ENCODE results near the gene MZF1.

Gene MZF1

DNA sequence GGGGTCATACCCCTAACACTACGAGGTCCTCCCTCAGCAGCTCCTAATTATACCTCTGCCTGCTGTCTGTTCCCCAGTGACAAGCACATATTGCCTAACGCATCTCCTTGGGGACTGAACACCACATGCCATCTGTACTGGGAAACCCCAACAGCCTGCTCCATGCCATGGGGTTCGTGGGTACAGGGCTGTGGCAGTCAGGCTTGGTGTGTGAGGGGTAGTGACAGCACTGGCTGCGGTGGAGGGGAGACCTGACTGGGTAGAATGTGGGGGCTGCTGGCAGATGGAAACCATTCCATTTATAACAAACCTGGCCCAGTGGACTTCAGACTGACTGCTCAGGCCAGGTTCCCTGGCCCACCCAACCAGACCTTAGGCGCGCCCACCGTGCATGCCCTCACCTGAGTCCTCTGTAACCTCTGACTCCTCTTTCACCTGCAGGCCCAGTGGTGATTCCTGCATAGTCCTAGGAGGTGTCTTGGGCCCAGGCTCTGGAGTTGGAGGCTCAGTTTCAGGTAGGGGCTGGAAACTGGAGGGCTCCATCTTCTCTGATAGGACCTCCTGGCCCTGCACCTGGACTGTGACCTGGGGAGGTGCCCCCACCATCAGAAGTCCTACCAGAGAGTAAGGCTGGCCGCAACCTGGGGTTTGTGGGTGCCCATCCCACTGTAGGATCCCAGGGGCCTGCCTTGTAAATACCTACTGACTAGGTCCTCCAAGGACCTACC lies 3.0 kb downstream of the MZF1 start:
- no peak for DNase-seq

DNA sequence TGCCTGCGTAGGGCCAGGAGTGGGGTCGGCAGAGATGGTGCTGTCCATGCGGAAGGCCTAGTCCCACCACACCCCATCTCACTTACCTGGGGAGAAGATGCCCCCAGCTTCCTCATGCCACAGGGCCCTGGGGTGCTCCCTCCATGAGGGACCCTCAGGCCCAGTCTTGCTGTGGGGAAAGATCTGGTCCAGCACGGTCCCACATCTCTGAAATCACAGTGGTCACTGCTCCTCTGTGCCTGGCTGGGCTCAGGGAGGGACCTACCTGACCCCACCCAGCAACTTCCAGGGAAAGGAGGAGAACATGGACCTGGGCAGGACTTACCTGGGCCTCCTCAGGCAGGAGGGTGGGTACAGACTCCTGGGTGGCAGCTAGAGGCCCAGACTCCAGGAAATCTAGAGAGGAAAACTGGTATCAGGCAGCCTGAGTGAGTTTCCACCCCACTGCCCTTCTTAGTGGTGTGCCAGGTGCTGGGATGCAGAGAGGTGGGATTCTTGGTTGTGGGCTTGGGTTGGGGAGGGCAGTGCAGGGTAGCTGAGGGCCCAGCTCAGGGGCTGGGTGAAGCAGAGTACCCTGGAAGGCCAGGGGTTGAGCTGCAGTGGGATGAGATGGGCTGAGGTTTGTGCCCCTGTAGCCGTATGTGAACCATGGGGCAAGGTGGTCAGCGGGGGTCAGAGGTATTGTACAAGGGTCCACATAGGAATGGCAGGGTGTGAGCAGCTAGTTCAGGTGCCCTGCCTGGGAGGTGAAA lies 3.8 kb downstream of the MZF1 start:
- no peak for DNase-seq

DNA sequence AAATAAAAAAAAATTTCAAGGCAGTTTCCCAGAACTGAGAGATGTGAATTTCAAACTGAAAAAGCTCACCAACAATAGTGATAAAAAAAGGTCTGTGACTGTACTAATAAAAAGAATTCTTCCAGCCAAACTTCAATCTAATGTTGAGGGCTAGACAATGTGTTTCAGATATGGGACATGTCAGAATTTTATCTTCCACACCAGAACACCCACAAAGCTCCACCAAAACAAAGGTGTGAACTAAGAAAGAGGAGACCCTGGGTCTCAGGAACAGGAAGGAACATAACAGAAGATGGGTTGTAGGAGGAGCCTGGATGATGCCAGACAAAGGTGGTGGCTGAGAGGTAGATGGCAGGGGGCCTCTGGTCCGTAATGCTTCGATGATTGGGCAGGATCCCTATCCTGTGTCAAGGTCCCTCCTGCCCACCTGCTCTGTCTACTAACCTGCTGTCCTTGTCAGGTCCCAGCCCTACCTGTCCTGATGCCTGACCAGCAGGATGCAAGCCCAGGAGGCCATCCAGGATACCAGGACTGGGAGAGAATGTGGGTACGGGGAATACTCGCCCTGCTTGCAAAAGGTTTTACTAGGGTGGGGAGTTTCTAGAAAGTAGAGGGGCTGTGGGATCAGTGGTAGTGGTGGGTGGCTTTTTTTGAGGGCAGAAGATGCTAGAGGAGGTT lies 4.5 kb downstream of the MZF1 start:
- no peak for DNase-seq

DNA sequence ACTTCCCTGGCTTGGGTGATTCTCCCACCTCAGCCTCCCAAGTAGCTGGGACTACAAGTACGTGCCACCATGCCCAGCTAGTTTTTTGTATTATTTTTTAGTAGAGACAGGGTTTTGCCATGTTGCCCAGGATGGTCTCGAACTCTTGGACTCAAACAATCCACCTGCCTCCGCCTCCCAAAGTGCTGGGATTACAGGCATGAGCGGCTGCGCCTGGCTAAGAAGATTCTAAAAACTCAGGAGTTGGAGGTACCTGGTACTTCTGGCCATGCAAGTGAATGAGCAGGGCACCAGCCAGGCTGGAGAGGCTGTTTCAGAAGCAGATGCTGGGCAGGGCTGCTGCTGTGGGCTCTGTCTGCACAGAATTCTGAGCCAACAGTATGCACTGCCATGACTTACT lies 6.1 kb downstream of the MZF1 start:
- DNase-seq, result no peak

DNA sequence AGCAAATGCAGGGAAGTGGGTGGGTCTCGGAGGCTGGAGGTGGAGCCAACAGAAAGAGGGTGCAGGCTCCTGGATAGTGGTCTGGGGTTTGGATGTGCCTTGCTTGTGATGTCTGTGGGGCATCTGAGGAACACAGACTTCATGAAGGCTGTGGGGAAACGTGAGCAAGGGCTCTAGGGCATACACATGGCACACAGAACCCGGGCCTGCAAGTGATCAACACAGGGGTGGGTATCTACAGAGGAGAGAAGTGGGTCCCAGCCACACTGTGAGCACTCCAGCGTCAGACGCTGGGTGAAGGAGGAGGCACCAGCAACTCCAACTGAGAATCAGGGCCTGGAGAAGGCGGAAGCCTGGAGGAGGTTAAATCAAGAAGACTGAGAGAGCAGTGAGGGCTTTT lies 9.3 kb downstream of the MZF1 start:
- DNase-seq, result no peak

DNA sequence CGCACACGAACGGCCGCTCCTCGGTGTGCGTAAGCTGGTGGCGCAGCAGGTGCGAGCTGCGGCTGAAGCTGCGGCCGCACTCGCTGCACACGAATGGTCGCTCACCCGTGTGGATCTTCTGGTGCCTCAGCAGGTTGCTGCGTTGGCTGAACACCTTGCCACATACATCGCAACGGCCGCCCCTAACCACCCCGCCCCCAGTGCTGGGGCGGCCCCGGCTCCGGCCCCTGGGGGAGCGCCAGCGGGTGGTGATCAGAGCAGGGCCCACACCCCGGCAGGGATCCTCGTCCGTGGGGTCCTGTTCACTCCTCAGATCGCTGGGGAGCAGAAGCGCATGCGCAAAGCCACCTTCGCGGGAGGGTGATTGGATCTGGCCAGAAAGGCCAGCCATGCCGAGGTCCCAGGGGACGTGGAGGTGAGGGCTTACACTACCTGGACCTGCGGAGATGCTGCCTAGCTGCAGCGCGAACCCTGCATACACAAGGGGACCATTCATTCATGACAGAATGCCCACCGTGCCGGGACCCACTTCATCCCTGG lies 10.0 kb downstream of the MZF1 start:
- DNase-seq, result no peak

DNA sequence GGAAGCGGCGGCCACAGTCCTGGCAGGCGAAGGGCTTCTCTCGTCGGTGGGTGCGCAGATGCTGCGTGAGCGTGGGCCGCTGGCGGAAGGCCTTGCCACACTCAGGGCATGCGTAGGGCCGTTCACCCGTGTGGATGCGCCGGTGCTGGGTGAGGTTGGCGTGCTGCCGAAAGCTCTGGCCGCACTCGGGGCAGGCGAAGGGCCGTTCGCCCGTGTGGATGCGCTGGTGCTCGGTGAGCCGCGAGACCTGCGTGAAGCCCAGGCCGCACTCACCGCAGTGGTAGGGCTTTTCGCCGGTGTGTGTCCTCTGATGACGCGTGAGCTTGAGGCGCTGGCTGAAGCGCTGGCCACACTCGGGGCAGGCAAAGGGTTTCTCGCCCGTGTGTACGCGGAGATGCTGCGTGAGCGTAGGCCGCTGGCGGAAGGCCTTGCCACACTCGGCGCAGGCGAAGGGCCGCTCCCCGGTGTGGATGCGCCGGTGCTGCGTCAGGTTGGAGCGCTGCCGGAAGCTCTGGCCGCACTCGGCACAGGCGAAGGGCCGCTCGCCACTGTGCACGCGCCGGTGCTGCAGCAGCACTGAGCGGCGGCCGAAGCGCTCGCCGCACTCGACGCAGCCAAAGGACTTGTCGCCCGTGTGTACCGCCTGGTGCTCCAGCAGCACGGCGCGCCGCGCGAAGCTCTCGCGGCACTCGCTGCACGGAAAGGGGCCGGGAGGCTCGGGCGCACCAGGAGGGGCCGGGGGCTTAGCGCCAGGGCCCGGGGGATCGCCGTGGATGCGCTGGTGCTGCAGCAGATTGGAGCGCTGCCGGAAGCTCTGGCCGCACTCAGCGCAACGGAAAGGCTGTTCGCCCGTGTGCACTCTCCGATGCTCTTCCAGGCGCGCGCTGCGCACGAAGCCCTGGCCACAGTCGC lies 10.8 kb downstream of the MZF1 start:
- no peak for DNase-seq

DNA sequence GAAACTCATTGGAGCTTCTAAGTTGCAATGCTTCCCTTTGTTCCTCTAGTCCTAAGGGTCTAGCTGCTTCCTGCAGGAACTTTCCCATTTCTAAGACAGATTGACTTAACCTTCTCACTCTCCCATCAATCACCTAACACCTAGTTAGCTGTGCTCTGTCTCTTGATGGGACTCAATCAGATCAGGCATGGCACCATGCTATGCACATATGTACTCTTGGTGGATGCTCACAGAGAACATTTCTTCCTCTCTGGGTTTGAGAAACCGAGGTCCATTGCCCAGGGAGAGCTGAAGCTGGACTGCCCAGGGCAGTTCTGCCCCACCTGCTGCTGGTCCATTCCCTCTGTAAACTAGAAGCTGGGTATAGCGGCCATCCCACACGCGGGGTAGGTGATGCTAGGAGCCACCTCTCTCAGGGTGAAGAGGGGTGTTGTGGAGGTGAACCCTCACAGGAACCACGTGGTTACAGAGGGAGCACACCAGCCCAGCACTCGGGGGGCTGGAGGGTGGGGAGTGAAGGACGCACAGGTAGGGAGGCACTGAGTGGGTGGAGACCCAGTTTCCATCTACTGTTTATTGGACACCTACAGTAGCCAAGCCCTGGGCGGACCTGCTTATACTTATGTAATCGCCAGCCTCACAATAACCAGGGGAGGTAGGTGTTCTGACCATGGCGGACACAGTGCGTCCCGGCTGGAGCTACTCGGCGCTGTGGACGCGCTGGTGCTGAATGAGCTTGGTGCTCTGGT lies 11.6 kb downstream of the MZF1 start:
- no peak for DNase-seq

DNA sequence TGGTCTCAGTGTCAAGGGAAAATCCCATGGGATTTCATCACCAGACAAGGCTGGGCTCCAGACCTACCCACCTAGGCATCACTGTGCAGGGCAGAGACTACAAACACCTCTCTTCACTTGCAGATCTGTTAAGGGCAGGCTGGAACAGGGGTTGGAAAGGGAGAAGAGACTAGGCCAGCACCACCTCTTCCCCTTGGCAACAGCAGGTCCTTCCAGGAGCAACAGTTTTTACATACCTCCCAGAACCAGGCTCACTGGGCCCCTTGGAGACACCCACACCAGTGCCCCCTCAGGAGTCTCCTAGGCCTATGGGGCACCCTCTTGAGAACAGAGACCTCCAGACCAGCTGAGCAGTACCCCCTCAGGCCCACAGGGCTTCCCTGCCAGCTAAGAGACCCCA lies 12.2 kb downstream of the MZF1 start:
- DNase-seq, result no peak

DNA sequence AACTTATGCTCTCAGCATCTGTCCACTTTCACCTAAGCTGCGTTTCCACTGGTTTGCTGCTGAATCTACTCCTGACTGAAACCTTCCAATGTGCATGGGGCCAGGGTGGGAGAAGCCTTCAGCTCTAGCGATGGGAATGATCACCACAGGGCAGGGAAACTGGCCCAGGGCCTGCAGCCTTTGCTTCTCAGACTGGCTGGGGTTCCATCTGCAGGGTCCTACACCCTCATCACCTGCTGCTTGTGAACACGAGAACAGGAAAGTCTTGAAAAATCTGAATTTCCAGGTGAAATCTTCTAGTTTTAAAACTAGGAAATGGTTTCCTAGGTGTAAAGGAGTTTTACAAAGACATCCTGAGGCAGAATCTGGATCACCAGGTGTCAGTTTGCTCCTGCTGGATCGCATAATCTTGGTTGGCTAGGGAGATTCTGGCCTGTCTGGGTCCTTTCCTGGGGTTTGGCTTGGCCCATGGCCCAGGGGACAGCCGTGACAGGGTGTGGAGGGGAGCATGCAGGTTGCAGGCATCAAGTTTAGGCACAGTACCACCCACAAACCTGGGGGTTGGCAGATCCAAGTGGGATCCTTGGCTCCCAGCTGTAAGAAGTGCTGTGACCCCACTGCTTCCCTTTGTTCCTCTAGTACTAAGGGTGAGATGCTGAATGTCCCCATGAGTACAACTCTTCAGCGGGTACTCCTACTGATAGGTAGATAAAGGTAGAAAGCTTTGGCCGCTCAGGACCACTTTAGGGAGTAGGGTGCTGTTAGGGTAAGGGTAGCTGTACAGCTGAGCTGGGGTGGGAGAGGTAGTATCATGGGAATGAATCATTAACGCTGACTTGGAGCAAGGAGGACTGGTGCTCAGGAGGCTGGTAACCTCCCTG lies 12.9 kb downstream of the MZF1 start:
- no peak for DNase-seq

DNA sequence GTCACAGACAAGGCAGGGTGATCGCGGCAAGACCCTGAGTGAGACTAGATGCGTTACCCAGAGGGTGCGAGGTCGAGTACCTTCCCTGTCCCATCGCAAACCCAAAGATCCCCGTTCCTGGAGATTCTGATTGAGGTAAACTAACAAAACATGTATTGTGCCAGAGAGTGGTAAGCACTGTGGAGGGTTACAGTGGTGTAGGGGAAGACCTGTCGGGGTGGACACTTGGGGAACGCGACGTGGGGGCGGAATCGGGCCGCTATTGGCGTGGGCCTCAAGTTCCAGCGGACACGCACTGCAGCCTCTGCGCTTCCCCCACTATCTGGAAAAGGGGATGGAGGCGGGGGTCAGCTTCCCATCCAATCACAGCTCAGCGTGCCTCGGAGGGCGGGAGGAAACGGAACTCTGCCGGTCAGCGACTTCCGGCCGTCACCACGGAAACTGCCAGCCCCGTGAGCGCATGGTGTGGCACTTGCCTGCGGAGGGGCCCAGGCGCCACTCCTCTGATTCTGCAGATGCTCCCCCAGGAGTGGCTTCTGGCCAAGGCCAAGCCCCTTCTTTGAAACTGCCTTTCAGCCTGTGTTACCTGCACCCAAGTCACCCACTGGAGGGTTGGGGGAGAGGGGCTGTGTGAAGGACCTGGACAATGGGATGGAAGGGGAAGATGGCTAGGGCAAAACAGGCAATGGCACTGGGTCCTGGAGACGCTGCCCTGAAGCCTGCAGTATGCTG lies 13.7 kb downstream of the MZF1 start:
- DNase-seq, result no peak

DNA sequence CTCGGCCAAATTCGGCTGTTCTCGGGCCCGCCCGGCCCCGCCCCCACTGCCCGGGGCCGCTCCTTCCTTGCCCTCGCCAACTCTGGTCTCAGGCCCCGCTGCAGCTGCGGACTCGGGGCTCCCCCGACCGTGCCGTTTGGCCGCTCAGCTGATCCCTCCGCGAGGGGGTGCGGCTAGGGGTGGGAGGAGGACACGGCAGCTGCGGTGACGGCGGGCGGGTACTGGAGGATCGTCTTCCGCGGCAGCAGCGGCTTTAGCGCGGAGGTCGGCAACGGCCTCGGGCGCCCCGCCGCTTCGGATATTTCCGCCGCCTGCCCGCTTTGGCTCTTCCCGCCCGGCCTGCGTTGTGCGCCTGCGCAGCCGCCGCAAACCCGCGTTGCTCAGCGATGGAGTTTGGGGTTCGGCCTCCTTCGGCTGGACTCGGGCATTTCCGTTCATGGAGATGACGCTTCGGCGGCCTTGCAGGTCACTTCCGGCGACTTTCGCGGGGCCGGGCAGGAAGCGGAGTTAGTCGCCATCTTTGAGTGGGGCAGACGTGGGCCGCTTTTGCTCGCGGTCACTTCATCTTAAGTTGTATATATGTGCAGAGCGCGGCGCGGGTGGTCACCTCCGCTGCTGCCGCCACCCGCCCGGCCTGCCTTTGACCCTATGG lies 14.4 kb downstream of the MZF1 start:
- DNase-seq, result no peak

DNA sequence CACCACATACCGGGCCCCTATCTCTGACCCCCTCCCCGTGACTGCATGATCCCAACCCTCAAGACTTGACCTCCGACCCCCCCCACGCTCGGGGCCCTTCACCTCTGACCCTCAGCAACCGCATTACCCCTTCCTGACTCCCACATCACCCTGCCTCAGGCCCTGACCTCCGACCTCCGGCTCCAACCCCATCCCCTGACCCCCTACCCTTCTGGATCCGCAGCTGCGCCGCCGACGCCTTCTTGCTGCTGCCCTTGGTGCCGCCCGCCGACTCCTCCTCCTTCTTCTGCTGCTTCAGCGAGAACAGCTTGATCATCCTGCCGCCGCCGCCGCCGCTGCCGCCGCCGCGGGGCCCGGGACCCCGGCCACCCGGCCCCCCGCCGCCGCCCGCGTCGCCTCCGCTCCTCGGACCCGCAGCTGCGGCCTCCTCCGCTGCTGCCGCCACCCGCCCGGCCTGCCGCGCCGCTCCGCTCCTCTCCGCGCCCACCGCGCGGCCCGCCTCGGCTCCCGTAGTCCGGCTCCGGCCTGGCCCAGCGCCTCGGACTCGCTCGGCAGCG lies 15.0 kb downstream of the MZF1 start, which contains the start of gene UBE2M:
Gene UBE2M, minus strand, starts transcription at position 546 of the 557 bp plus-strand sequence. Its CDS starts 230 bp downstream, at position 316.
- DNase-seq, result no peak

DNA sequence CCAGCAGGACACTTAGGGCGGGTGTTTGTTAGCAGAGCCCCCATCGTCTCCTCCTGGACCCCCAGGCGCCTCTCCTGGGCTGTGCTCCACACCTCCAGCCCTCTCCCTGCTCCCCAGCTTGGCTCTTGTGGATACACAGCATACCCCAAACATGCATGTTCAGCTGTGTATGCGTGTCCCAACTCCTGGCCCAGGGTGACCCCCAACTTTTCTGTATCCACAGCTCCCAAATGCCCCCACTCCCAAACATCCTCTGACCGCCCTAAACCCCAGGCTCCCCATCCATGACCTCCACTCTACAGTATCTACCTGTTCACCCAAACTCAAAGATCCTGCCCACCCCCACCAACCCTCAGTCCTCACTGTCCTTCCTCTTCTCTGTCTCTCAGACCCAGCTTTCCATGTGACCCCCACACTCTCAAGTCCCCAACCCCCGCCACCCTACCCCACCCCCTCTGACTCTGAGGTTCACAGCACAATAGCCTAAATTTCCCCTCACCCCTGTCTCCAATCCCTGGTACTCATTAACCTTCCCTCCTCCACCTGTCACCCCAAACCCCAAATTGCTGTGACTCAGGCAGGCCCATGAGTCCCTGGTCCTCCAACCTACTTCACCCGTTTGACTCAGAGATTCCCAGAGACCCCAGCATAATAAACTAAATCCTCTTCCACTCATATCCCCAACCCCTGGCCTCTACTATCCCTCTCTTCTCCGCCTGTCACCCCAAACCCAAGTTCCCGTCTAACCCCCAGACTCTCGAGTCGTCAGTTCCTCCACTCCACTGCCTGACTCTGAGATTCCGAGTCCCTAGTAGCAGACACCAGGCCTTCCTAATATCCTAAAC lies 15.7 kb downstream of the MZF1 start:
- DNase-seq, result no peak

DNA sequence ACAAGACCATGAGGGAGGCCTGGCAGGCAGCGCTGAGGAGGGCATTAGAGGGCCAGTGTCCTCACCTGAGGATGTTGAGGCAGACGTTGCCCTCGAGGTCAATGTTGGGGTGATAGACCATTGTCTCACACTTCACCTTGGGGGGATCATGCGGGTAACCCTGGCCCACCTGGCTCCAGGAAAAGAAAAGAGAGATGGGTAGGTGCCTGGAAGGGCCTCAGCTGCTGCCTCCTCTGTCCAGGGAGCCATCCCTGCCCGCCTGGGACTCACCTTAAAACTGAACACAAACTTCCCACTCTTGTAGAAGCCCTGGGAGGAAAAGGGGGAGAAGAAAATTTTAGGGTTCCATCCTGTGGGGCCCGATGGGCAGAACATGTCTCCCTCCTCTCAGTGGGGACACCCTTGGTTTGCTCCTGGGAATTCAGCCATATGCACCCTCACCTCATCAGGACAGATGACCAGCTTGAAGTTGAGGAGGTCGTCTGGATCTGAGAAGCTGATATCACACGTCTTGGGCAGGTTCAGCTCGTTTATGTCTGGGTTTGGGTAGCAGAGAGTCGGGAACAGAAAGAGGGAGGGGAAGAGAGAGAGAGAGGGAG lies 16.4 kb downstream of the MZF1 start:
- DNase-seq, result no peak

DNA sequence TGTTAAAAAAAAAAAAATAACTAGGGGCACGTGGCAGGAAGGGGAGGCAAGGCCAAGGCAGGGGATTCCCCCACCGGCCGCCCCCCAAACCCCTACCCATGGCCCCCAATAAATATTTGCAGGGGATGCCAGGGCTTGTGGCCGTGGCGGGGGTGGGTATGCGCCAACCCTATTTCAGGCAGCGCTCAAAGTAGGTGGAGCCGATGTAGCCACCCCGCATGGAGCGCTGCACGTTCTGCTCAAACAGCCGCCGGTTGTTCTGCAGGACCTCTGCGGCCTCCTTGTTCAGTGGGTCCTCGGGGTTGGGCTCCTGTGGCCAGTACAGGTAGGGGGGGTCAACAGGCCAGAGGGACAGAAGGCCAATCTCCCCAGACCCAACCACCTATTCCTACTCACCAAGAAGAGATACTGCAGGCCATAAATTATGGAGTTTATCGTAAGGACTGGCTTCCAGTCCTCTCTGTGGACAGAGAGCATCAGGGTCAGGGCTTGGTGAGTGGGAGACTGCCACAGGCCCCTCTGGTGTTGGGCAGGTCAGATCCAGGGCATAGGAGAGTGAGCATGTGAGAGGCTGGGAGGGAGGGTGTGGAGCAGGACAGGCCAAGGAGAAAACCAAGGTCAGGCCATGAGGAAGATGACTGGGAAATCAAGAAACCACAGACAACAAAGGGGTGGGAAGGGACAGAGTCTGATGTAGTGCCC lies 17.1 kb downstream of the MZF1 start:
- no peak for DNase-seq

DNA sequence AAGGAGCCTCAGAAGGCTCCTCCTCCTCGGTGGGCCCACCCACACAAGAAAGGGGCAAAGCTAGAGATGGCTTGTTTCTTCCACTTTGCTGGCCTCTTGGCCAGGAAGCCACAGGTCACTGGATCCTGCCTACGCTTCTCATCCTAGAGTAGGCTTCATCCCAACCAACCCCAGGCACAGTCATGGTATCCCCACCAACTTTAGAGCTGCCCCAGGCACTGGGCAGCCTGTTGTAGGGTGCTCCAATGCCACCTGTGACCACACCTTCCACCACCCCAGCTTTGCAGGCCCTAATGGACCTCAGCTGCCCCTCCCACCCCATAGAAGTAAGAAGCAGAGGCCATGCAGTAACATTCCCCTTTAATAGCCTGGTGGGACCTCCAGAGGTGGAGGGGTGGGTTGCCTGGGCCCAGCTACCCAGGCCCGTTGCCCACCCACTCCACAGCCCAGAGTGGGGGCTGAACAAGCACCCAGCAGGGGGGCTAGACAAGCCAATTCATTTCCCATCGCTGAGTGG lies 17.7 kb downstream of the MZF1 start:
- no peak for DNase-seq

All from stimulated activated naive CD4-positive, alpha-beta T cell treated with Interleukin-2 at 50 U/mL for 16 hours (primary cell).